Measurements from ENCODE around the gene TGFBRAP1. TPM values are rescaled to one million over a fixed set of nuclear protein-coding genes. Genes with fewer than 3 reads are reported as not detected.
A peak's percentile ranks its signal among the peaks of the same experiment; 100 is the strongest.

Gene TGFBRAP1
- total RNA-seq, 4 donors from 2014 or later, result 17.7 to 29.0 (median 26.2) TPM

DNA sequence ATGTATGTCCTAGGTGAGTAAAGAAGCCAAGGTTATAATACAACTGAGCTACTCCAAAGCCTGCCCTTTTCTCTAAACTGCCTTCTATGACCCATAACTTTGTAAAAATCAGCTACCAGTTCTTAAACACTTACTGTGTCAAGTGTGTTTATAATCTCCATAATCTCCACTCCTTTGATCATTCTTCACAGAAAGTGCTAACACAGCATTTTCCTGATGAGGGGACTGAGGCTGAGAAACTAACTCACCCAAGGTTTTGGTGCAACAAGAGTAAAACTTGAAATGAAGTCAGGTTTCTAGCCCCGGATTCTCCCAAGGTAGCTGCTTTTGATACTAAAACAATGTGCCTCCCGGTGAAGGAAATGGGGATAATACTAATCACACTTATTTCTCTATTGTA is 5.9 kb upstream of the TGFBRAP1 start:
- Histone ChIP-seq H3K9me3 (no peaks in the 10 kb centered on the region), H3K27ac (no peak overlapping the region), H3K4me1 (peaks cover 0 to 24% (median 8%) of the 10 kb centered on the region in 4 donors), H3K36me3 (peaks cover 0 to 5% (median 0%) of the 10 kb centered on the region in 3 donors), H3K4me3 (no peak overlapping the region), H3K27me3 (no peaks in the 10 kb centered on the region)
- TF ChIP-seq, protein P1, sequence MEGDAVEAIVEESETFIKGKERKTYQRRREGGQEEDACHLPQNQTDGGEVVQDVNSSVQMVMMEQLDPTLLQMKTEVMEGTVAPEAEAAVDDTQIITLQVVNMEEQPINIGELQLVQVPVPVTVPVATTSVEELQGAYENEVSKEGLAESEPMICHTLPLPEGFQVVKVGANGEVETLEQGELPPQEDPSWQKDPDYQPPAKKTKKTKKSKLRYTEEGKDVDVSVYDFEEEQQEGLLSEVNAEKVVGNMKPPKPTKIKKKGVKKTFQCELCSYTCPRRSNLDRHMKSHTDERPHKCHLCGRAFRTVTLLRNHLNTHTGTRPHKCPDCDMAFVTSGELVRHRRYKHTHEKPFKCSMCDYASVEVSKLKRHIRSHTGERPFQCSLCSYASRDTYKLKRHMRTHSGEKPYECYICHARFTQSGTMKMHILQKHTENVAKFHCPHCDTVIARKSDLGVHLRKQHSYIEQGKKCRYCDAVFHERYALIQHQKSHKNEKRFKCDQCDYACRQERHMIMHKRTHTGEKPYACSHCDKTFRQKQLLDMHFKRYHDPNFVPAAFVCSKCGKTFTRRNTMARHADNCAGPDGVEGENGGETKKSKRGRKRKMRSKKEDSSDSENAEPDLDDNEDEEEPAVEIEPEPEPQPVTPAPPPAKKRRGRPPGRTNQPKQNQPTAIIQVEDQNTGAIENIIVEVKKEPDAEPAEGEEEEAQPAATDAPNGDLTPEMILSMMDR (IDR thresholded peaks at IDR 0.05), result no peak
- no peak for TF ChIP-seq POLR2A (IDR thresholded peaks at IDR 0.05)
- DNase-seq, result no peak

DNA sequence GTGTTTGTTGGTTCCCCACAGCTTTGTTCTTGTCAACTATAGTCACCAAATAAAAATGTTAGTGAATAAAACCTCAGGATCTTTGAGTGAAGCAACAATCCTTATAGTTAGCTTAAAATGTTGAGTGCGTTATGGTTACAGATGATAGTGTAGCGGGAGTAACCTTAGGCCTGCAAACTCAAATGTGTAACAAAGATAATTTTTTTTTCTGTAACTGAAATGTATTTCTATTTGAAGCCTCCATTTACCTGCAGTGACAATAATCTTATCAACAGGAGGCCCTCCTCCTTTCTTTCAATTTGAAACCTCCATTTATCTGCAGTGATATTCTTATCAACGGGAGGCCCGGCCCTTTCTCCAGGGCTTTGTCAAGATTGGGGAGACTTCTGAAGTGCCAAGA is 4.7 kb upstream of the TGFBRAP1 start:
- Histone ChIP-seq H3K4me1 (peaks cover 0 to 26% (median 8%) of the 10 kb centered on the region in 4 donors), H3K4me3 (no peak overlapping the region), H3K9me3 (no peaks in the 10 kb centered on the region), H3K36me3 (no peaks in the 10 kb centered on the region), H3K27ac (no peak overlapping the region), H3K27me3 (no peaks in the 10 kb centered on the region)
- no peak for DNase-seq
- TF ChIP-seq, protein P1 (IDR thresholded peaks at IDR 0.05), result no peak
- no peak for TF ChIP-seq POLR2A (IDR thresholded peaks at IDR 0.05)

DNA sequence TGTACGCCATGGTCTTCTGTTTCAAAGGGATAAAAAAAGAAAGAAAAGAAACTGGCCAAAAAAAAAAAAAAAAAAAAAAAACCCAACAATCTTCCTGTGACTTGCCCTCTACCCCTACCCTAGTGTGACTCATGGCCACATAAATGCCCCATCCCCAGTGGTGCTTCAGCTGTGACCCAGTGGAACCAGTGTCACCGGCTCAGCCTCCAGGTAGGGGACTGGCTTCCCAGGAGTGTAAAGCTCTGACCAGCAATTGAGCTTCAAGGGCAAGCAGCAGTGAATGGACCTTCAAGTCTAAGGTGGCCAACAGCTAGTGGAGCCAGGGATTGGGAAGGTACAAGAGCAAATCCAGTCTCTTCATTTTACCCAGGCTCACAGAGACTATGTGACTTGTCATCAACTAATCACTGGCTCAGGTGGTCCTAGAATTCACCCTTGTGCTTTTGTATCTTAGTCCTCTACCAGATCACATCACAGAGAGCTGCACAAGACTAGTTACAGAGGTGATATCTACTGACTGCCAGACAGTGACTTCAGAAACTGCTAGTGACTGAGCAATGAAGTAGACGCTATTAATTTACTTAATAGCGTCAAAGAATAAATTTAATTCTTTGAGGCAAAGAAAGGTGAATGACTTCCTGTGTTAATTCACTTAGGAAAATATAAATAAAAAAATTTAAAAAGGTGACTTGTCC is 1.3 kb upstream of the TGFBRAP1 start:
- TF ChIP-seq, protein P1 (IDR thresholded peaks at IDR 0.05), result no peak
- no peak for TF ChIP-seq POLR2A (IDR thresholded peaks at IDR 0.05)
- Histone ChIP-seq H3K9me3 (no peaks in the 10 kb centered on the region), H3K27ac (no peak overlapping the region), H3K36me3 (no peaks in the 10 kb centered on the region), H3K27me3 (no peaks in the 10 kb centered on the region), H3K4me1 (peaks cover 0 to 20% (median 3%) of the 10 kb centered on the region in 4 donors), H3K4me3 (no peak overlapping the region)
- peak in 1 of 3 donors; percentile 51 for DNase-seq

DNA sequence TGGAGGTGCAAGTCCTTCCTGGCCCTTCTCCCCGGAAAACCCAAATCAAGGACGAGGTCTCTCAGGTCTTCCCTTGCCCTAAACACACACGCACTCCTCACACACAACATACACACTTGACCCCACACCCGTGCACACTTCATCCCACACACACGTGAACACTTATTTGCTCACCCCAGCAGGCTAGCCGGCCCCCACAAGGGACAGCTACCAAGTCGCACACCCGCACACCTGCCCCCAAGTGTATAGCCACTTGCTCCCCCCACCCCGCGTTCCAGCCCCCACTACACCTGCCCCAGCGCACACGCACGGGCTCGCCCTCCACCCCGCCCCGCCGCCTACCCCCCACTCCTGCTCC is 359 bp downstream of the TGFBRAP1 start:
- no peak for TF ChIP-seq POLR2A (IDR thresholded peaks at IDR 0.05)
- TF ChIP-seq, protein P1 (IDR thresholded peaks at IDR 0.05), result no peak
- Histone ChIP-seq H3K27ac (peak overlapping the region; percentile 65 to 93 (median 84)), H3K27me3 (no peaks in the 10 kb centered on the region), H3K4me1 (peaks cover 0 to 20% (median 3%) of the 10 kb centered on the region in 4 donors), H3K9me3 (no peaks in the 10 kb centered on the region), H3K36me3 (peaks cover 0 to 6% (median 0%) of the 10 kb centered on the region in 3 donors), H3K4me3 (peak overlapping the region; percentile 72 to 93 (median 76))
- DNase-seq, result peak in 1 of 3 donors; percentile 41

DNA sequence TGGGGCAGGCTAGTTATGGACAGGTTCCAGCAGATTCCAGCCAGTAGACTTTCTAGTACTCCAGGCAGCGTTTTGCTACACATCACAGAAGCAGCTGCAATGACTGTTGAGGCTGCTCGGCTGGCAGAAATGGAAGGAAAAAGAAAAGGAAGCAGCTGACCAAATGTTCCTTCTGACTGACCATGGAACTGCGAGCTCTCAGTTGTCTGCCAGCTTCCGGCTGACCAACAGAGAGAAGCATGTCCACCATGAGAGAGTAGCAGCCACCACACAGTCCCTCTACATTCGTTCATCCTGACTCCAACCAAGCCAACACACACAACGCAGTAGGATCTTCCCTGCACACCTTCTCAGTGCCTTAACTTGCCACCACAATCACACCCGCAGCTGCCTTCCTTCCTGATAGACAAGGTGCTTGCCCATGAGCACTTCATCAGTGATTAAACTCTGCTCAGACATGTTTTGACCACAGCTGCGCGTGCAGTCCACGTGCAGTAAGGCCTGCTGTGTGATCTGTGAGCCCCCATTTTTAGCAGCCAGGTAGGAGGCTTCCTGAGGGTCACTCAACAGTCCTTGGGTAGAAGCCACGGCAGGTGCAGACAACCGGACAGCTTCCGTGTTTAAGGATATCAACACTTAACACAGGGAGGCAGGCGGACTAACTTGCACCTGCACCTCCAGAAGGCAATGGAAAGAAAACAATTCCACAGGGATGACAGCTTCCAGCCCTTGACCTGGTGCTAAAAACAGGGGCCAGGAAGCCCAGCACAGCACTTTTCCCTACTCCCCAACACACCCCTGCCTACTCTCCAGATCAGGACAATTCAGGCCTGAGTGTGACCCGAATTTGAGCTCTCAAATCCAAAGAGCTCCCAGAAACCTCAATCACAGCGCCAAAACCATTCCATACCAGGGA is 996 bp downstream of the TGFBRAP1 start:
- H3K4me3 ChIP-seq, result peak overlapping the region; percentile 72 to 93 (median 76)
- H3K36me3 ChIP-seq, result peaks cover 0 to 6% (median 0%) of the 10 kb centered on the region in 3 donors
- DNase-seq, result peak; percentile 32 to 55 (median 53)
- peaks cover 0 to 20% (median 3%) of the 10 kb centered on the region in 4 donors for H3K4me1 ChIP-seq
- H3K9me3 ChIP-seq, result no peaks in the 10 kb centered on the region
- TF ChIP-seq, protein P1 (IDR thresholded peaks at IDR 0.05), result no peak
- TF ChIP-seq POLR2A (IDR thresholded peaks at IDR 0.05), result no peak
- H3K27ac ChIP-seq, result peak overlapping the region; percentile 65 to 93 (median 84)
- no peaks in the 10 kb centered on the region for H3K27me3 ChIP-seq

Data from Peyer's patch (tissue), 4 donors.